Colon (tissue), 2 donors: ENCODE data around the gene EMC10.

Source experiments
- FAIRE-seq: peaks from 2 replicates; lab custom pipeline; 2012; peaks lifted over from hg19 to GRCh38; lab: Jason Lieb, UNC
- donor health status: control.
- donor health status: control.

Gene EMC10

GRCh38 chr19:50478901-50479715 is 2.8 kb downstream of the EMC10 start:
- no peak for FAIRE-seq

DNA sequence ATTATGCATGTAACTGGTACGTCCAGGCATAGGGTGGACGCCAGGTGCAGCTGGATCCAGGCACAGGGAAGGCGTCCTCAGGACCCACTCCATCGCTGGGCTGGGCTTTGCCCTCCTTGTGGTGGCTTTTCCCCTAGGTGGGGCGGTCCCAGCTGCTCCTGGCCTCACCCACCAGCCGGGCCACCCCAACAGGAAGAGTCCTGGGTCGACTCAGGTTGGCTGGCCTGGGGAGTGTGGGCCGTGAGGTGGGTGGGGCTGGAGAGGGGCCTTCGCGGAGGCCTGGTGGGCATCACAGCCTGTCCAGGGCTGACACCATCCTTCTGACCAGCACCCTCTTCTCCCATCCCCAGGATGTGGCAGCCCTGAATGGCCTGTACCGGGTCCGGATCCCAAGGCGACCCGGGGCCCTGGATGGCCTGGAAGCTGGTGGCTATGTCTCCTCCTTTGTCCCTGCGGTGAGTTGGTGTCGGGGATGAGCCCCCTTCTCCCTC is 3.5 kb downstream of the EMC10 start:
- FAIRE-seq = no peak

GRCh38 chr19:50480281-50481111 is 4.2 kb downstream of the EMC10 start:
- FAIRE-seq = no peak

DNA sequence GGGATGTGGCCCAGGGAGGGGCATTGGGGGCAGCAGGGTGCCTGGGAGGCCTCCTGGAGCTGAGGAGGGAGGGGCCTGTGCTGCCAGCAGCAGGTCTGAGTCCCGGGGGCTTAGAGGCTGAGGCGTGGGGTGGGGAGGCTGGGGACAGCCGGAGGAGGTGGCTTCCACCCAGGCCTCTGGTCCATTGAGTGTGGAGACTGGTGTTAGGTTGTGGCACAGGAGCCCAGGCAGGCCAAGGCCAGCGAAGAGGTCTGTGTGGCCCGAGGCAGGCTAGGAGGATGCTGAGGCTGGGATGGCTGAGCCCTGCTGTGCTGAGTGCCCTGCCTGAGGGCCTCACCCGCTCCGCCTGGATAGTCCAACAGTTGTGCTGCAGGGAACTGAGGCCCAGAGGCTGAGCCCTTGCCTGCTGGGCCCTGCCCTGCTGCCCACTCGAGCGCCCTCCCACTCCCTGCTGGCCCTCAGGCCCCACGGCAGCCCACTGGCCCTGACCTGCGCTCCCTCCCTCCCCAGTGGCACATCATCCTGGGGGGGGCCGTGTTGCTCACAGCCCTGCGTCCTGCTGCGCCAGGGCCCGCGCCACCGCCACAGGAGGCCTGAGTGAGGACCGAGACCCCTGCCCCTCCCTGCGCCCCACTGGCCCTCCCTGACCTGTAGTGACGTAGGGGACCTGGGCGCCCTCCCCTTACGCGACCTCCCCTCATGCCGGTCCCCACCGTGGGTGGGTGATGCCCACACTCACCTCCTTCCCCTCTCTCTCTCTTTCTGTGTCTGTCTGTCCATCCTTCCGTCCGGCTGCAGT is 5.2 kb downstream of the EMC10 start:
- FAIRE-seq = no peak

- no peak for FAIRE-seq
These were observed 6.1 kb downstream of the EMC10 start for GRCh38 chr19:50482271-50482855.

DNA sequence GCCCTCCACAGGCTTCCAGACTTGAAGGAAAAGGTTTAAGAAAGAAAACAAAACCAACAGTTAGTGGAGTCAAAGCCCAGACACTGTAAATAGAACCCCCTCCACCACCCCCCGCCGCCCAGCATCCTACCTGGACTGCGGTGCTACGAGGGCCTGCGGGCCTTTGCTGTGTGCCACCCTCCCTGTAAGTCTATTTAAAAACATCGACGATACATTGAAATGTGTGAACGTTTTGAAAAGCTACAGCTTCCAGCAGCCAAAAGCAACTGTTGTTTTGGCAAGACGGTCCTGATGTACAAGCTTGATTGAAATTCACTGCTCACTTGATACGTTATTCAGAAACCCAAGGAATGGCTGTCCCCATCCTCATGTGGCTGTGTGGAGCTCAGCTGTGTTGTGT is 6.6 kb downstream of the EMC10 start:
- no peak for FAIRE-seq

DNA sequence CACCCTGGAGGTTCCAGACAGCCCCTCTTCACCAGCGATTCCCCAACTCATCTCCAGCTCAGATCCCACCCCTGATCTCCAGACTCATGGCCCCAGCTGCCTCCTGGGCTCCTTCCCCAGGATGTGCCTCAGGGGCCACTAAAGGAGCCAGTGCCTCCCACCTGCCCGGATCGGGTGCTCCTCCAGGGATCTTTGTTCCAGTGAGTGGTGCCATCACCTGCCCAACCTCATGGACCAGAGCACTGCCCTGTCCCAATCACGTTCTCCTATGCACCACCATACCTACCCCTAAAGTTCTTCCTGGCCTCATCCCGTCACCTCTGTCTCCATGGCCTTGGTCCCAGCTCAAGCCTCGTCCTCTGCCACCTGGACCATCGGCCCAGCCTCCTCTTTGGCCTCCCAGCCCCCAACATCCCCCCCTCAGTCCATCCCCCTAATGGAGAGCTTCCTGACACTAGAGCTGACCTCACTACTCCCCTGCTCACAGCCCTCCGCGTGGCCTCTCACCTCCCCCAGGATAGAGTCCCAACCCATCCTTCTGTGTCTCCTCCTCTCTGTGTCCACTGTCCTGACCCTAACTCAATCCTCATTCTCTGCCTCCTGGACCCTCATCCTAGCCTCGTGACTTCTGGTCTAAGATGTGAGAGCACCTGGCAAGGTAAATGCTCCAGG is 9.1 kb downstream of the EMC10 start:
- FAIRE-seq = no peak

DNA sequence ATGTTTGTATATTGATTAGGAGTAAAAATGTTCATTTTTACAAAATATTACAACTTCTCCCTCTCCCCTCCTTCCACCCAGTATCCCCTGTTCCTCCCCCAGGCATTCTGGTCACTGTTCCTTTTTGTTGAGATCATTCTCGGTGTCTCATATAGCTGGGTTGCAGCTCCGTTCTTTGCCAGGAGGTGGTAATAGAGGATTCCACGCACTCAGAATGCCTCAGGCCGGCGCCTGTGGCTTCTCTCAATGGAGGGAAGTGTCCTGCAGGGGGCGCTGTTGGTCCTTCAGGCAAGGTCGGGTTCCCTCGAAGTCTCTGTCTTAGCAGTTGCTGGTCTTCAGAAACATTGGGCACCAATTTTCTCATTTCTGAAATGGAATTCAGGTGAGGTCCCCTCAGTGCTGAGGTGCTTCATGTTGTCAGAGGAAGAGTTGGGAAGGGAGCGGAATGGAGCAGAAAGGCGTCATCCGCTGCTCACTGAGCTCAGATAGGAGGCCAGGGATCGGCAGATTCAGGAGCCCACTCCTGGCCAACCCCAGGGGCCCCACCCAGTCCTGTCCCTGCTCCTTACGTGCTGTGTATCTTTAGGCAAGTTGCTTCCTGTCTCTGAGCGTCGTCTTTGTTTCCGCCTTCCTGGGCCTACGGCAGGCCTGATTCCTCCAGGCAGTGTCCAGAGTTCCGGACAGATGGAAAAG is 10.7 kb downstream of the EMC10 start:
- no peak for FAIRE-seq

GRCh38 chr19:50488389-50489194 is 12.3 kb downstream of the EMC10 start:
- FAIRE-seq = no peak

- FAIRE-seq = no peak
These were observed 13.2 kb downstream of the EMC10 start for GRCh38 chr19:50489461-50490011.

DNA sequence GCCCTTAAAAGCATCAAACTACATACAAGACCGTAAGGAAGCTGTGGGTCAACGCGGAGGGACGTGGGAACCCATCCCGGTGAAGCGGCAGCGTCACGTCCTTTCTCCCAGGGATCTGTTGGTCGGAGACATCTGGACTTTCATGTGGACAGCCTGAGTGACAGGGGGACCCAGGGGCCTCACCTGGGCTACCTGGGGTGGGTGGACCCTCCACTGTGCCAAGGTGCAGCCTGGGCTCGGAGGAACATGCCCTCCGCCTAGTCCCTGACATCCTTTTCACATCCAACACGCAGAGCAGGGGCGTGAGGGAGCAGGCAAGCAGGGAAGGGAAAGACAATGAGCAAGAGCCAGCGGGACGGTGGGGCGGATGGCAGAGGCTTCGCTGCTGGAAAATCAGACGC is 14.1 kb downstream of the EMC10 start:
- FAIRE-seq = no peak

DNA sequence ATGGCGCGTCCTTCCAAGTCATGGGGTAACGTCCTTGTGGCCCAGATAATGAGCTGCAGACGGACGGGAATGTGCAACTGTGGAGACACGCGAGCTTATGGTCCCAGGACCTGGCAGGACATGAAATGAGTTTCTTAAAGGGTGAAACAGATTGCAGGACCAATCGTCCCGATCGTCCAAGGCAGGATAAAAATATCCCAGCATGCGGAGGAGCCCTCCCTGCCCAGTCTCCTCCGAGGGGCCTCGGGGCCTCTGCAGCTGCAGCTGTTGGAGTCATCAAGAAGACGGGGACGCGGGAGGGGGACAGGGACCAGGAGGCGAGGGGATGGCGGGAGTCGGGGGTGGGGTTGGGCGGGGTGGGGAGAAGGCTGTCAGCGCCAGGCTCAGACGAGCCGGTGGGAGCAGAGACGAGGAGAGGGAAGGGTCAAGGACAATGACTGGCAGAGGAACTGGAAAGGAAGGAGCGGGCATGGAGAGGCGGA is 14.7 kb downstream of the EMC10 start:
- FAIRE-seq = no peak

DNA sequence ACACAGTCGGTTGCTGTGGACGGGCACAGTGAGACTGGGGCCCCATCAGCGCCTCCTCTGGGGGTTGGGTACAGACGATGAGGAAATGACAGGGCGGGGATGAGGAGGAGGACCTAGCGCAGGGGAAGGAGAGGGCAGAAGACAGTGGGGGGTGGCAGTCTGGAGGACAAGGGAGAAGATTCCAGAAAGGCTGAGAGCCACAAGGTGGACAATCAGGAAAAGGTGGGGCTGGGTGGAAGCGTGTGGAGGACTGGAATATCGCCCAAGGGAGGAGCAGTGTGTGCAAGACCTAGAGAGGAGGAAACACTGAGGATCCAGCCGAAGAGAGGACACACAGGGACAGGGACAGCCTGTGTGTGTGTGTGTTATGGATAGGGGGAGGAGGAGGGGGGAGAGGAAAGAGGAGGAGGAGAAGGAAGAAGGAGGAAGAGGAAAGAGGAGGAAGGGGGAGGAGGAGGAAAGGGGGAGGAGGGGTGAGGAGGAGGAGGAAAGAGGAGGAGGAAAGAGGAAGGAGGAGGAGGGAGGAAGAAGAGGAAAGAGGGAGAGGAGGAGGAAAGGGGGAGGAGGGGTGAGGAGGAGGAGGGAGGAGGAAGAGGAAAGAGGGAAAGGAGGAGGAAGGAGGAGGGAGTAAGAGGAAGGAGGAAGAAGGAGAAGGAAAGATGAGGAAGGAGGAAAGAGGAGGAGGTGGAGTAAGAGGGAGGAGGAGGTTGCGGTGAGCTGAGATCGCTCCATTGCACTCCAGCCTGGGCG is 16.2 kb downstream of the EMC10 start:
- no peak for FAIRE-seq

DNA sequence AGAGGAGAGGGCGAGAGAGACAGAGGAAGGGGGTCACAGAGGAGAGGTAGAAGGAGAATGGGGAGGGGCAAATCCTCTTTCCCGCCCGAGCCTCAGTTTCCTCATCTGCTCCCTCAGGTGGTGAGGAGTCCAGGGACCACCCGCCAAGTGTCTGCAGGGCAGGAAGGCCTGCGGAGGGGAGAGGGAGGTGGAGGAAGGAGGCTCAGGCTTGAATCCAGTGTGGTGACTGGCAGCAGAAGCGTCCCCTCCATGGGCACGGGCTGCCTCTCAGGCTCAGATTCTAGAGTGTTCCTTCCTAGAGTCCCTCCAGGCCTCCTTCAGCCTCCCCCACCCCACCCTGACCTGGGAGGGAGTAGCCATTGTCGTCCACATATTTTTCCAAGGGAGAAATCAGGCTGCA is 16.9 kb downstream of the EMC10 start:
- no peak for FAIRE-seq

GRCh38 chr19:50494186-50495019 is 18.1 kb downstream of the EMC10 start:
- FAIRE-seq = no peak

DNA sequence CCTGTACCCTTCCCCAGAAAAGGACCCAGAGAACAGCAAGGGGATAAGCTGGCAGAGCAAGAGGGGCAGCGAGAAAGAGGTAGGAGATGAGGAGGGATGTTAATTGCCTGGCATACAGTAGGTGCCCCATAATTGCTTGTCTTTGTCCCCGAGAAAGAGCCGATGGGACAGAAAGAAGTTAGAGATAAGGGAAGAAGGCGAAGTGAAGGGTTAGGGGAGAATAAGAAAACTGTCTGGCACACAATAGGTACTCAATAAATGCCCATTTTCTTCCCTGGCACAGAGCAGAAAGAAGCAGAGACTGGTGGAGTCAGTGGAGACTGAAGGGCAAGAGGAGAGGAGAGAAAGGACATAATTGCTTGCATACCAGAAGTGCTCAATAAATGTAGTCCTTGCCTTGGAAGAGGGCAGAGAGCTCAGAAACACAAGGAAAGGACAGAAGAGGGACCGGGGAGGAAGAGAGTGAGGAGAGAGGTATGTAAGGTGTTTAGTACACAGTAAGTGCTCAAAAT is 18.8 kb downstream of the EMC10 start:
- no peak for FAIRE-seq

DNA sequence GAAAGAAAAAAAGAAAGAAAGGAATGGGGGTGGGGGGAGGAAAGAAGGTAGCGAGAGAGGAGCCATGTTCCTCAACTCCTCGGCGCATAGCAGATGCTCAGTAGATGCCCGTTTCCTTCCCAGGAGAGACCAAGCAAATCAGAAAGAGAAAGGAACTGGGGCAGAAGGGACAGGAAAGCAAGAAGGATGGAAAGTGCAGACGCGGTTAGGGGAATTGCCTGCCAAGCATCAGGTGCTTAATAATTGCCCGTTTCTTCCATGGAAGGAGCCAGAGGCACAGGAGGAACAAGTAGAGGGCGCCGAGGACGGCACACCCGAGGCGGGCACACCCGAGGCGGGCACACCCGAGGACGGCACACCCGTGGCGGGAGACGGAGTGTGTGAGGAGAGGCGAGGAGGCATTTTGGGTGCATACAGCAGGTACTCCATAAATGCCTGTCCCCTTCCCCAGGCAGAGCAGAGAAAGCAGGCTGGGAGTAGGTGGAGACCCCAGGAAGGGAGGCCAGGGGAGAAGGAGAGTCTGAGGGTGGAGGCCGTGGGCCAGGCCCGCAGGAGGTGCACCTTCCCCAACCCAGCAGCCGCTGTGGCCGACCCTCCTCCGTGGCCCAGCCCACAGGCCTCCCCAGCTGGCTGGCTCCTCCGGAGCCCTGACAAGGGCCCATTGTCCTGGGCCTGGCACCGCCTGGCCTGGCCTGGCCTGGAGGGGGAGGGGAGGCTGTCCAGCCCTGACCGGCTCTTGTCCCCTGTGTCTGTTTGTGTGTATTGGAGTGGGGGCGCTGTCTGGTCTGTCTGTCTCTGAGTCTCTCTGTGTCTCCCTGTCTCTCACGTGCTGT is 20.1 kb downstream of the EMC10 start:
- no peak for FAIRE-seq
